HepG2 (cell line): ENCODE data around the gene TBC1D24. TPM values are rescaled to one million over a fixed set of nuclear protein-coding genes. Genes with fewer than 3 reads are reported as not detected.

Experiments used
- ATAC-seq: fragments of 200-7000 bp; cut with Tn5 transposase; 3 replicates; pipeline ENCODE4 v1.9.1; 2020; ENCODE audit warnings: mild to moderate bottlenecking, moderate library complexity
- BruUV-seq: library from RNA; stranded (reverse); fragments of 400-500 nt; replicated peaks from 2 replicates; lab custom pipeline; 2021; lab: Mats Ljungman, UMichigan
- CTCF ChIA-PET: fragments of 300-600 bp; formaldehyde crosslinking; extraction: SDS; loops from one replicate; lab custom pipeline; 2021; ENCODE audit warnings: low total read pairs, inconsistent platforms, low intra/inter-chr PET ratio; lab: Yijun Ruan, JAX
- POLR2A ChIA-PET: fragments of 350-600 bp; sonication (Branson Sonifier 250); formaldehyde crosslinking; loops from one replicate; lab custom pipeline; 2020; ENCODE audit warnings: antibody characterized with exemption, inconsistent platforms; lab: Yijun Ruan, JAX
- DNase-seq: peaks from one replicate; pipeline ENCODE4 v3.0.0-alpha.2; 2015; ENCODE audit warnings: low spot score
- FAIRE-seq: peaks from 3 replicates; lab custom pipeline; 2011; peaks lifted over from hg19 to GRCh38; lab: Jason Lieb, UNC
- H2AFZ ChIP-seq: one replicate; pipeline ENCODE4 v1.6.1; 2011; ENCODE audit warnings: low read length, inconsistent platforms
- H3K27ac ChIP-seq: fragments of 300-600 bp; 3 replicates; pipeline ENCODE4 v1.8.0; 2011; ENCODE audit warnings: mixed run types, mild to moderate bottlenecking, mixed read lengths, low read length, inconsistent platforms; ENCODE audit not compliant: insufficient read depth; ENCODE audit errors: extremely low read length
- H3K27me3 ChIP-seq, 2 experiments: fragments of 200-600 bp in 1 of 2; 2 replicates in 1 of 2; 3 replicates in 1 of 2; pipeline versions ENCODE4 v1.6.0 to v1.8.0; 2011; ENCODE audit warnings: low read length in 2 of 2, mild to moderate bottlenecking in 2 of 2, moderate library complexity in 2 of 2, inconsistent platforms in 1 of 2; ENCODE audit not compliant: insufficient read depth in 2 of 2, control insufficient read depth in 1 of 2
- H3K36me3 ChIP-seq, 2 experiments: fragments of 200-600 bp in 1 of 2; replicated peaks in 1 of 2; 2 replicates in 1 of 2; 3 replicates in 1 of 2; pipeline versions ENCODE4 v1.5.1 to v1.8.0; 2011; ENCODE audit warnings: low read length in 2 of 2, inconsistent platforms in 1 of 2; ENCODE audit not compliant: insufficient read depth in 2 of 2, control insufficient read depth in 1 of 2
- H3K4me1 ChIP-seq: 2 replicates; pipeline ENCODE4 v1.5.1; 2012; ENCODE audit warnings: low read length, inconsistent platforms; ENCODE audit not compliant: insufficient read depth
- H3K4me2 ChIP-seq: 2 replicates; pipeline ENCODE4 v1.6.0; 2011; ENCODE audit warnings: low read depth, low read length, inconsistent platforms
- H3K4me3 ChIP-seq, 3 experiments: fragments of 200-600 bp in 1 of 3; sonication (generic), shearing (Covaris generic) in 1 of 3; replicated peaks in 1 of 3; 2 replicates each; pipeline ENCODE4 v1.5.1; 2011 to 2016; ENCODE audit warnings: low read length in 3 of 3, inconsistent platforms in 2 of 3, low read depth in 2 of 3, mild to moderate bottlenecking in 2 of 3, control low read depth in 1 of 3, mixed read lengths in 1 of 3; ENCODE audit not compliant: insufficient read depth in 1 of 3
- H3K79me2 ChIP-seq: one replicate; pipeline ENCODE4 v1.6.1; 2011; ENCODE audit warnings: low read length, inconsistent platforms; ENCODE audit not compliant: insufficient read depth
- H3K9ac ChIP-seq: 2 replicates; pipeline ENCODE4 v1.6.0; 2011; ENCODE audit warnings: mild to moderate bottlenecking, low read depth, low read length, inconsistent platforms; ENCODE audit not compliant: insufficient read depth
- H3K9me3 ChIP-seq: 2 replicates; pipeline ENCODE4 v1.5.1; 2012; ENCODE audit warnings: mild to moderate bottlenecking, low read length
- H4K20me1 ChIP-seq: 2 replicates; pipeline ENCODE4 v1.6.0; 2011; ENCODE audit warnings: inconsistent platforms, mild to moderate bottlenecking, low read length, moderate library complexity; ENCODE audit not compliant: insufficient read depth
- ARID2 ChIP-seq: sonication (generic); formaldehyde crosslinking; IDR thresholded peaks from 2 replicates; pipeline ENCODE4 v1.8.1; 2022; ENCODE audit warnings: mild to moderate bottlenecking, missing genetic modification reagents, borderline replicate concordance
- ISL2 ChIP-seq: sonication (generic); formaldehyde crosslinking; IDR thresholded peaks from 2 replicates; pipeline ENCODE4 v1.5.0; 2020; ENCODE audit warnings: missing genetic modification reagents
- NFRKB ChIP-seq: fragments of 450-650 bp; IDR thresholded peaks from 2 replicates; pipeline ENCODE4 v1.6.1; 2017
- PRMT3 ChIP-seq: sonication (generic); formaldehyde crosslinking; IDR thresholded peaks from 2 replicates; pipeline ENCODE4 v1.8.1; 2022; ENCODE audit warnings: low read depth, mild to moderate bottlenecking, moderate library complexity, missing genetic modification reagents, borderline replicate concordance
- ZBTB38 ChIP-seq: sonication (generic); formaldehyde crosslinking; IDR thresholded peaks from 2 replicates; pipeline ENCODE4 v1.5.1; 2020; ENCODE audit warnings: mild to moderate bottlenecking, missing genetic modification reagents
- ZBTB42 ChIP-seq: sonication (generic); formaldehyde crosslinking; IDR thresholded peaks from 2 replicates; pipeline ENCODE4 v1.5.0; 2020; ENCODE audit warnings: mild to moderate bottlenecking, missing genetic modification reagents
- ZC3H13 ChIP-seq: sonication (generic); formaldehyde crosslinking; IDR thresholded peaks from 2 replicates; pipeline ENCODE4 v1.8.1; 2023; ENCODE audit warnings: mild to moderate bottlenecking, missing genetic modification reagents, moderate library complexity
- ZNF44 ChIP-seq: sonication (generic); formaldehyde crosslinking; IDR thresholded peaks from 2 replicates; pipeline ENCODE4 v1.5.1; 2020; ENCODE audit warnings: mild to moderate bottlenecking, missing genetic modification reagents
- WGBS: methylation state at CpG from one replicate; pipeline ENCODE4 v1.1.6; 2017; ENCODE audit warnings: low lambda C conversion rate; 5-methylcytosine and 5-hydroxymethylcytosine counted together
- in situ Hi-C: cut with HindIII; loops from 2 replicates; pipeline ENCODE4 v1.10.0; 2017; ENCODE audit warnings: low pct_unique_long_range_greater_than_20kb; ENCODE audit not compliant: extremely low pct_ligation_motif_present
- intact Hi-C: fragments of 100-400 bp; cut with micrococcal nuclease; formaldehyde crosslinking; loops from one replicate; pipeline ENCODE4 v1.10.0; 2022; ENCODE audit not compliant: unreplicated experiment
- polyA plus RNA-seq, 8 experiments: library from polyadenylated mRNA; depleted of rRNA in 3 of 8; stranded (reverse) in 7 of 8; unstranded in 1 of 8; fragments of >200 nt; fragmentation: Illumina TruSeq in 4 of 8; extraction: Trizol in 4 of 8; gene quantifications; 2 replicates each; pipeline versions ENCODE4 v1.2.1 to v1.2.3, GENCODE V29; 2011 to 2016; ENCODE audit warnings: low read depth in 4 of 8, missing spikeins in 1 of 8, mixed read lengths in 1 of 8; ENCODE audit not compliant: insufficient read depth in 1 of 8
- total RNA-seq, 5 experiments: library from RNA; depleted of rRNA; stranded (reverse); fragments of >200 nt; fragmentation: Illumina TruSeq; extraction: Trizol; gene quantifications; 2 replicates each; pipeline ENCODE4 v1.2.3, GENCODE V29; 2016; ENCODE audit warnings: low read depth in 1 of 5
- TF ChIP-seq, protein P1 (sequence below): sonication (generic); formaldehyde crosslinking; conservative IDR thresholded peaks from 2 replicates; pipeline ENCODE4 v1.4.0; 2020; ENCODE audit warnings: missing genetic modification reagents
- TF ChIP-seq, protein P2 (sequence below): IDR thresholded peaks from 2 replicates; pipeline ENCODE4 v1.6.1; 2016
- TF ChIP-seq, protein P3 (sequence below): sonication (generic); formaldehyde crosslinking; IDR thresholded peaks from 2 replicates; pipeline ENCODE4 v1.5.1; 2020; ENCODE audit warnings: missing genetic modification reagents, mild to moderate bottlenecking, borderline replicate concordance
- TF ChIP-seq, protein P4 (sequence below): sonication (generic); formaldehyde crosslinking; IDR thresholded peaks from 2 replicates; pipeline ENCODE4 v1.5.0; 2020; ENCODE audit warnings: mild to moderate bottlenecking, missing genetic modification reagents, borderline replicate concordance

TBC1D24 gene
- total and polyA plus RNA-seq, 2 of the 13 experiments (the other 11 are each of a cell fraction or from before 2014, with no cell fraction given): 7.7 to 13.7 TPM

DNA sequence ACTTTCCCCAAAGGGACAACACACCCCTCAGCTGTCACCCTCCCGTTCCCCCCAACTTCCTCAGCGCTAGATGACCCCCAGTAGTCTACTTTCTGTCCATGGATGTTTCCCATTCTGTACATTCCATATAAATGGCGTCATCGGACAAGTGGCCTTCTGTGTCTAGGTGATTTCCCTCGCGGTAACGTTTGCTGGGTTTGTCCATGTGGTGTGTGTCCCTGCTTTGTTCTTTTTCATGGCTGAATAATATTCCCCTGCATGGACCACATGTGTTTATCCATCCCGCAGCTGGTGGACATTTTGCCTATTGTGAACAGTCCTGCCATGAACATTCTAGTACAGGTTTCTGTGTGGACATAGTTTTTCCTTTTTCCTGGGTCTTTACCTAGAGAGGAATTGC lies 22.3 kb upstream of the TBC1D24 start:
- no peak for DNase-seq
- Histone ChIP-seq H3K4me1 (no peaks in the 10 kb centered on the region), H3K27me3 (no peaks in the 10 kb centered on the region), H3K79me2 (no peaks in the 10 kb centered on the region), H3K4me2 (no peak overlapping the region), H3K27ac (no peak overlapping the region), H3K36me3 (peaks cover 33 to 67% of the 10 kb centered on the region in 2 experiments; a peak in 4 of 5 replicates), H4K20me1 (no peaks in the 10 kb centered on the region), H3K4me3 (no peak overlapping the region), H3K9ac (no peak overlapping the region), H2AFZ (no peak overlapping the region), H3K9me3 (no peaks in the 10 kb centered on the region)
- ChIA-PET POLR2A (no interaction called here), CTCF (no interaction called here)
- FAIRE-seq: no peak
- in situ Hi-C loops (no loop called here), intact Hi-C loops (no loop called here)
- no TSS peak for BruUV-seq
- WGBS: 98% methylated on average over 8 of the region's 8 CpGs
- ATAC-seq: no peak
- TF ChIP-seq, protein P1, sequence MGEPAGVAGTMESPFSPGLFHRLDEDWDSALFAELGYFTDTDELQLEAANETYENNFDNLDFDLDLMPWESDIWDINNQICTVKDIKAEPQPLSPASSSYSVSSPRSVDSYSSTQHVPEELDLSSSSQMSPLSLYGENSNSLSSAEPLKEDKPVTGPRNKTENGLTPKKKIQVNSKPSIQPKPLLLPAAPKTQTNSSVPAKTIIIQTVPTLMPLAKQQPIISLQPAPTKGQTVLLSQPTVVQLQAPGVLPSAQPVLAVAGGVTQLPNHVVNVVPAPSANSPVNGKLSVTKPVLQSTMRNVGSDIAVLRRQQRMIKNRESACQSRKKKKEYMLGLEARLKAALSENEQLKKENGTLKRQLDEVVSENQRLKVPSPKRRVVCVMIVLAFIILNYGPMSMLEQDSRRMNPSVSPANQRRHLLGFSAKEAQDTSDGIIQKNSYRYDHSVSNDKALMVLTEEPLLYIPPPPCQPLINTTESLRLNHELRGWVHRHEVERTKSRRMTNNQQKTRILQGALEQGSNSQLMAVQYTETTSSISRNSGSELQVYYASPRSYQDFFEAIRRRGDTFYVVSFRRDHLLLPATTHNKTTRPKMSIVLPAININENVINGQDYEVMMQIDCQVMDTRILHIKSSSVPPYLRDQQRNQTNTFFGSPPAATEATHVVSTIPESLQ (CRISPR knock-in tag): no peak
- TF ChIP-seq PRMT3 (CRISPR knock-in tag) (no peak), ZC3H13 (no peak), NFRKB (no peak), ISL2 (CRISPR knock-in tag) (no peak), ARID2 (CRISPR knock-in tag) (no peak), ZBTB42 (CRISPR knock-in tag) (no peak), ZNF44 (CRISPR knock-in tag) (no peak), ZBTB38 (CRISPR knock-in tag) (no peak)
- TF ChIP-seq, protein P2, sequence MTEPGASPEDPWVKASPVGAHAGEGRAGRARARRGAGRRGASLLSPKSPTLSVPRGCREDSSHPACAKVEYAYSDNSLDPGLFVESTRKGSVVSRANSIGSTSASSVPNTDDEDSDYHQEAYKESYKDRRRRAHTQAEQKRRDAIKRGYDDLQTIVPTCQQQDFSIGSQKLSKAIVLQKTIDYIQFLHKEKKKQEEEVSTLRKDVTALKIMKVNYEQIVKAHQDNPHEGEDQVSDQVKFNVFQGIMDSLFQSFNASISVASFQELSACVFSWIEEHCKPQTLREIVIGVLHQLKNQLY (CRISPR knock-in tag): no peak
- TF ChIP-seq, protein P3, sequence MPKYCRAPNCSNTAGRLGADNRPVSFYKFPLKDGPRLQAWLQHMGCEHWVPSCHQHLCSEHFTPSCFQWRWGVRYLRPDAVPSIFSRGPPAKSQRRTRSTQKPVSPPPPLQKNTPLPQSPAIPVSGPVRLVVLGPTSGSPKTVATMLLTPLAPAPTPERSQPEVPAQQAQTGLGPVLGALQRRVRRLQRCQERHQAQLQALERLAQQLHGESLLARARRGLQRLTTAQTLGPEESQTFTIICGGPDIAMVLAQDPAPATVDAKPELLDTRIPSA (CRISPR knock-in tag): no peak
- TF ChIP-seq, protein P4, sequence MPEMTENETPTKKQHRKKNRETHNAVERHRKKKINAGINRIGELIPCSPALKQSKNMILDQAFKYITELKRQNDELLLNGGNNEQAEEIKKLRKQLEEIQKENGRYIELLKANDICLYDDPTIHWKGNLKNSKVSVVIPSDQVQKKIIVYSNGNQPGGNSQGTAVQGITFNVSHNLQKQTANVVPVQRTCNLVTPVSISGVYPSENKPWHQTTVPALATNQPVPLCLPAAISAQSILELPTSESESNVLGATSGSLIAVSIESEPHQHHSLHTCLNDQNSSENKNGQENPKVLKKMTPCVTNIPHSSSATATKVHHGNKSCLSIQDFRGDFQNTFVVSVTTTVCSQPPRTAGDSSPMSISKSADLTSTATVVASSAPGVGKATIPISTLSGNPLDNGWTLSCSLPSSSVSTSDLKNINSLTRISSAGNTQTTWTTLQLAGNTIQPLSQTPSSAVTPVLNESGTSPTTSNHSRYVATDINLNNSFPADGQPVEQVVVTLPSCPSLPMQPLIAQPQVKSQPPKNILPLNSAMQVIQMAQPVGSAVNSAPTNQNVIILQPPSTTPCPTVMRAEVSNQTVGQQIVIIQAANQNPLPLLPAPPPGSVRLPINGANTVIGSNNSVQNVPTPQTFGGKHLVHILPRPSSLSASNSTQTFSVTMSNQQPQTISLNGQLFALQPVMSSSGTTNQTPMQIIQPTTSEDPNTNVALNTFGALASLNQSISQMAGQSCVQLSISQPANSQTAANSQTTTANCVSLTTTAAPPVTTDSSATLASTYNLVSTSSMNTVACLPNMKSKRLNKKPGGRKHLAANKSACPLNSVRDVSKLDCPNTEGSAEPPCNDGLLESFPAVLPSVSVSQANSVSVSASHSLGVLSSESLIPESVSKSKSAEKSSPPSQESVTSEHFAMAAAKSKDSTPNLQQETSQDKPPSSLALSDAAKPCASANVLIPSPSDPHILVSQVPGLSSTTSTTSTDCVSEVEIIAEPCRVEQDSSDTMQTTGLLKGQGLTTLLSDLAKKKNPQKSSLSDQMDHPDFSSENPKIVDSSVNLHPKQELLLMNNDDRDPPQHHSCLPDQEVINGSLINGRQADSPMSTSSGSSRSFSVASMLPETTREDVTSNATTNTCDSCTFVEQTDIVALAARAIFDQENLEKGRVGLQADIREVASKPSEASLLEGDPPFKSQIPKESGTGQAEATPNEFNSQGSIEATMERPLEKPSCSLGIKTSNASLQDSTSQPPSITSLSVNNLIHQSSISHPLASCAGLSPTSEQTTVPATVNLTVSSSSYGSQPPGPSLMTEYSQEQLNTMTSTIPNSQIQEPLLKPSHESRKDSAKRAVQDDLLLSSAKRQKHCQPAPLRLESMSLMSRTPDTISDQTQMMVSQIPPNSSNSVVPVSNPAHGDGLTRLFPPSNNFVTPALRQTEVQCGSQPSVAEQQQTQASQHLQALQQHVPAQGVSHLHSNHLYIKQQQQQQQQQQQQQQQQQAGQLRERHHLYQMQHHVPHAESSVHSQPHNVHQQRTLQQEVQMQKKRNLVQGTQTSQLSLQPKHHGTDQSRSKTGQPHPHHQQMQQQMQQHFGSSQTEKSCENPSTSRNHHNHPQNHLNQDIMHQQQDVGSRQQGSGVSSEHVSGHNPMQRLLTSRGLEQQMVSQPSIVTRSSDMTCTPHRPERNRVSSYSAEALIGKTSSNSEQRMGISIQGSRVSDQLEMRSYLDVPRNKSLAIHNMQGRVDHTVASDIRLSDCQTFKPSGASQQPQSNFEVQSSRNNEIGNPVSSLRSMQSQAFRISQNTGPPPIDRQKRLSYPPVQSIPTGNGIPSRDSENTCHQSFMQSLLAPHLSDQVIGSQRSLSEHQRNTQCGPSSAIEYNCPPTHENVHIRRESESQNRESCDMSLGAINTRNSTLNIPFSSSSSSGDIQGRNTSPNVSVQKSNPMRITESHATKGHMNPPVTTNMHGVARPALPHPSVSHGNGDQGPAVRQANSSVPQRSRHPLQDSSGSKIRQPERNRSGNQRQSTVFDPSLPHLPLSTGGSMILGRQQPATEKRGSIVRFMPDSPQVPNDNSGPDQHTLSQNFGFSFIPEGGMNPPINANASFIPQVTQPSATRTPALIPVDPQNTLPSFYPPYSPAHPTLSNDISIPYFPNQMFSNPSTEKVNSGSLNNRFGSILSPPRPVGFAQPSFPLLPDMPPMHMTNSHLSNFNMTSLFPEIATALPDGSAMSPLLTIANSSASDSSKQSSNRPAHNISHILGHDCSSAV (CRISPR knock-in tag): no peak
